DMS153 treated with DMSO at 0.1 percent for 48 hours (cell line): Measurements from ENCODE around the gene PDIA5.

Source experiments
- DNase-seq: peaks from one replicate; lab custom pipeline; 2025; ENCODE audit not compliant: unreplicated experiment; lab: John Stamatoyannopoulos, UW

The PDIA5 gene

DNA sequence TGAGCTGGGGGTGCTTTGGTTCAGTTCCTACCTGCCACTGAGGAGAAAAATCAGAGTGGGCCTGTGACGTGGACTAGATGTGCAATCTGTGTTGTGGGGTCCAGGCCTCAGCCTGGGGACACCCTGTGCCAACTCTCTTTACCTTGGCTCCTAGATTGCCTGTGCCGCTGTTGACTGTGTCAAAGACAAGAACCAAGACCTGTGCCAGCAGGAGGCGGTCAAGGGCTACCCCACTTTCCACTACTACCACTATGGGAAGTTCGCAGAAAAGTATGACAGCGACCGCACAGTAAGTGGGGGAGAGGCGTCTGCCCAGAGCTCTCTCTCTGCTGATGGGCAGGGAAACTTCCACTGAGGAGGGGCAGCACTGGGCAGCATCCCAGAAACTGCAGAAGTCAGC is 94.3 kb downstream of the PDIA5 start:
- DNase-seq, result no peak

DNA sequence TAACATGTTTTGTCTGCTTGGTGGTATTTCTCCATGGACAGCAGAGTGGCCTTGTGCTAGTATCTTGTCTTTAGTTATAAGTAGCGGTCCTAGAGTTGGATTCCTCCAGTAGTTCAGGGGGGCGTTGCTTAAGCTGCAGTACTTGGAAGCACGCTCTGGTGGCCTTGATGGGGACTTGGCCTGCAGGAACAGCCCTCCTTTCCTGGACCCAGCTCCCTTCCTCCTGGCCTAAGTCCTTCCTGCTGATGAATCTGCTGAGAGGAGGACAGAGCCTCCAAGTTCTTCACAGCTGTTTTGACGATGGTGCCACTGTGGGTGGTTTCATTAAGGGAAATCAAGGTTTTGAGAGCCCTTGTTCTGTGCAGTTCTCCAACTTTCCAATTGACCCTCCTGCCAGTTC is 96.3 kb downstream of the PDIA5 start:
- no peak for DNase-seq

GRCh38 chr3:123165163-123165562 is 98.3 kb downstream of the PDIA5 start:
- no peak for DNase-seq

DNA sequence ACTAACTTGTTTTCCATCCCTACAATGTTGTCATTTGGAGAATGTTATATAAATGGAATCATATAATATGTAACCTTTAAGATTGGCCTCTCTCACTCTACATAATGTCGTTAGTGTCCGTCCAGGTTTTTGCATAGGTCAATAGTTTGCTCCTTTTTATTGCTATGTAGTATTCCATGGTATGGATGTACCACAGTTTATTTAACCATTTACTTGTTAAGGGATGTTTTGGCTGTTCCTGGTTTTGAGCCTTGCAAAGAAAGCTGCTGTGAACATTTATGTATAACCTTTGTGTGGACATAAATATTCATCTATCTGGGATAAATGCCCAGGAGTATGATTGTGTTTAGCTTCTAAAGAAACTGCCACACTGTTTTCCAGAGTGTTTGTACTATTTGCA is 100.9 kb downstream of the PDIA5 start:
- no peak for DNase-seq

- DNase-seq, result no peak
These were observed 101.3 kb downstream of the PDIA5 start for GRCh38 chr3:123168122-123168521.

- DNase-seq, result no peak
These were observed 101.8 kb downstream of the PDIA5 start for GRCh38 chr3:123168605-123169004.

DNA sequence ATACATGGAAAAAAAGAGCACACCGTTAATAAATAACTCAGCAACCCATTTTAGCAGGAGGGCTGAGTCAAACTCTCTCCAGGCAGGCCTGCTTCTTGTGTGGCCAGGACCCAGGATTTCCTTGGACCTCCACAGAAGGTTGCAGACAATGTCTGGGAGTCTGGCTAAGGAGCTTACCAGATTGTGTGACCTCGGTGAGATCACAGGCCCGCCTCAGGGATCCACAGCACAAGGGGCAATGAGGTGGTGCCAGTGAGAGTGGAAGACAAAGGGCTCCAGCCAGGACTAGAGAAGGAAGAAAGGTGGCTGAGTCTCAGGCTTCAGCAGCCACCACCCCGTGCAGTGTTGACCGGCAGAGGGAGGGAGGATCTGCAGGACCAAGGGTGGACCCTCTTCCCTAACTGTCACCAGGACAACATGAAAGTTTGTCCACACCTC is 102.7 kb downstream of the PDIA5 start:
- no peak for DNase-seq

DNA sequence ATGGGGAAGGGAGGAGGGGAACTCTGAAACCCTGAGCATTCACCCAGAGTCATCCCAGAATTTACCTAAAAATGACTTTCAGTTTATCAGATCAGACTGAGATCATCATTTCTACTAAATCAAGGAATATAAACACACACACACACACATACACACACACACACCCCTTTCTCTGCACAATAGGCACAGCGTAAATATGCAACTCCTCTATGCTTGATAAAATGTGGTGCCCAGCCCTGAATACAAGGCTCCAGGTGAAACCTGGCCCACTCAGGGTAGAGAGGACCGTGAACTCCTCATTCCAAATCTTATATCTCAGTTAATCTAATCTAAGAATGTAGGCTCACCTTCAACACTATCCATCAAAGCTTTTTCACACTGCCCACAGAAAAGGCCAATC is 103.1 kb downstream of the PDIA5 start:
- DNase-seq, result no peak

GRCh38 chr3:123180791-123181190 is 114.0 kb downstream of the PDIA5 start:
- DNase-seq, result no peak

DNA sequence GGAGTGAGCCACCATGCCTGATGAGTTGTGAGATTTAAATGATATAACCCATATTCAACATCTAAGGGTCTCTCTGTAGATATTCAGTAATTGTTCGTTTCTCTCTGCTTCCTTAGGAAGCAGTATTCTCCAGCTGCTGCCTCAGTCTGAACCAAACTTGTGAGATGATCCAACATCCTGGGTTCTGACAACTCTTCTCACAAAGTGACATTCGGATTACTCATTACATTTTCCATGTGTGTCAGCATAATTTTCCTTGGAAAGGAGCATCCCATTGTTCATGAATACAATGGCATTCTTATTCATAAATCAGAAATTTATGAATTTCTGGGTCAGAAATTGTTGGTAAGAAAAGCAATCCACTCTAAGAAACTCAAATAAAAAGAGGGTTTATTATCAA is 119.9 kb downstream of the PDIA5 start:
- DNase-seq, result no peak

- DNase-seq, result no peak
These were observed 121.2 kb downstream of the PDIA5 start for GRCh38 chr3:123188058-123188457.

DNA sequence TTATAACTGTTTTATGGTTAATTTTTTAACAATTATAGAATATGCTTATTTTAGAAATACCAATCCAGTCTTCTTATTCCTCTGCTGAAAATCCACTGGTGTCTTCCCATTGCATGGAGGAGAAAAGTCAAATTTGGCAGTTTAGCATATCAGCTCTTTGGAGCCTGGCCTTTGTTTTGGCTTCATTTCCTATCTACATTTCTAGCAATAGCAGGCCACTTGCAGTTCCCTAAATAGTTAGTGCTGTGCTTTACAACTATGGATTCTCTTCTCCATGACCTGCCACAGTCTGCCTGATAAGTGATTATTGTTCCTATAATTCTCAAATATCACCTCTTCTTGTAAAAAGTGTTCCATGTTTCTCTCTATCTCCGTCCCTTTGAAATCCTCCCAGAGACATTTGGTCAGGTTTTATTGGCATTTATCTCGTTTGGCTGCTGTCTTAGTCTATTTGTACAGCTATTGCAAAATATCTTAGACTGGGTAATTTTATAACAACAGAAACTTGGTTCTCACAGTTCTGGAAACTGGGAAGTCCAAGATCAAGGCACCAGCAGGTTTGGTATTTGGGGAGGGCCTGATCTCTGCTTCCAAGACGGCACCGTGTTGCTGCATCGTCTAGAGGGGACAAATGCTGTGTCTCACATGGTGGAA is 126.8 kb downstream of the PDIA5 start:
- DNase-seq, result no peak

- no peak for DNase-seq
These were observed 127.7 kb downstream of the PDIA5 start for GRCh38 chr3:123194552-123194951.

- DNase-seq, result no peak
These were observed 131.5 kb downstream of the PDIA5 start for GRCh38 chr3:123198372-123198771.

DNA sequence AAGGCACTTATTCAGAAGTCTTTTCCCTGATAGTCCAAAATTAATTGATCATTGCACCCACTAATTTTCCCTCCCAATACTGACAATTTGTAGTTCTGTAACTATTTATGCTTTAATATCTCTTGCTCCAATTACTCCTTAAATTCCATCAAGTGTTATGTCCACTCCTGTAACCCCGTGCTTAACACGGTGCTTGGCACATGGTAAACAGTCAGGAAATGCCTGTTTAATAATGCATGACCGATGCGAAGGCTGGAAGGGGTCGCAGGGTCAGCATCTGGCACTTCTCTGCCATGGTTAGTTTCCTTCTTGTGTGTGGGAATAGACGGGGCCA is 134.4 kb downstream of the PDIA5 start:
- DNase-seq, result no peak

DNA sequence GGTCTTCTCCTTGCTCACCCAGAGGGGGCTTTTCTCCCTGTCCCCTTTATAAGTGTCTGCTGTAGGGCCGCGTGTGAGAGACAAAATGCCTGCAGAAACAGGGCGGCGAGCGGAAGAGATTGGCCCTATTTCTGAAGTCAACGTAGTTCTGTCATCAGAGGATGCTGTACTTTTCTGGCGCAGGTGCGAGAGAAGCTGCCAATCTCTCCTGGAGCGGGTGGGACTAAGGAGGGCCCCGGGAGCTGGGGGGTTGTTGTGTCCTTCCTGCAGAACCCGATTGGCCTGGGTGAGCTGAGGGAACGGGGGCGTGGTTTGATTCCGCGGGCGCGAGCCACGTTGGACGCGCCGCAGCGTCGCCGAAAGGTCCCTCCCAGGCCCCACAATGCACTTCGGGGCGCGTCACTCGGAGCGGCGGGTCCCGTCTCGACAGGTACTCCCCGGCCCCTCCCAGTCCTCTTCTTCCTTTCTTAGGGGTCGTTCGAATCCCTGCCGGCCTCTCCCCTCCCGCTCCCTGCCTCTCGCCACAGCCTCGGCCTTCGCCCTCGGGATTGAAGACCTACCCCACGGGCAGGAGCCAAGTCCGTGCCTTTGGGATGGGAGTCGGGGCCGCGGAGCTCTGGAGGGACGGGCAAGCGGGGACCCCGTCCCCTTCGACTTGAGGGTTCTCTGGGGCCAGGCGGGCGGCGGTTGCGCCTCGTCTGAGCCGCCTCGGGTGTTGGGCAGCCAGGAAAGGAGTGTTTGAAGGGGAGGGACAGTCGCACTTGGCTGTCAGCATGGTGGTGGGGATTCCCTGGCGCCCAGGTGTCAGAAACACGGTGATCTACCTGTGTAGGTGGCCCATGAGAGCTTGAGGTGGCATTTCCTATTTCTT is 135.0 kb downstream of the PDIA5 start, which contains the start of gene SEC22A:
TSS of gene SEC22A (plus strand) at position 387 of the 871 bp plus-strand sequence. CDS start 7,275 bp downstream, outside the sequence.
- peak; percentile 84 for DNase-seq

DNA sequence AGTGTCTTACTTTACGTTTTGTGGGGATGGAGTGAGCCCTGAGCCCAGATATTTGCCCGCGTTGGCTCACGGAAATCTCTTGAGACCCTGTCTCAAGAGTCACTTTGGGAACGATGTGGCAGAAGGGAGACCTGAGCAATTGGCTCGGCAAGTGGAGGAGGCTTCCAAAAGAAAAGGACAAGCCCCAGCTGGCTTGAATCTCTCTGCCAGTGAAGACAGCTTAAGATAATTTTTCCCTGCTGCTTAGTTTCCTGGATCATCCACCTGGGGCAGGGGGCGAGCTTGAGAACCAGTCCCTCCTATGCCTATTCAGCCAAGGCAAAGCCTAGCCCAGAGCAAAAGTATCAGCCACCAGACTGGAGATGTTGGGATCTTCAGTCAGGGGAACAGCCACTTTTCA is 135.6 kb downstream of the PDIA5 start:
- DNase-seq, result no peak
